CD4-positive, alpha-beta T cell treated with Interleukin-1 beta for 1 hour (primary cell): ENCODE data around the gene HIPK2.

ENCODE experiments used
- DNase-seq, 2 donors: peaks; one replicate each; pipeline ENCODE4 v3.0.0-alpha.2; 2020 to 2022

Gene HIPK2

DNA sequence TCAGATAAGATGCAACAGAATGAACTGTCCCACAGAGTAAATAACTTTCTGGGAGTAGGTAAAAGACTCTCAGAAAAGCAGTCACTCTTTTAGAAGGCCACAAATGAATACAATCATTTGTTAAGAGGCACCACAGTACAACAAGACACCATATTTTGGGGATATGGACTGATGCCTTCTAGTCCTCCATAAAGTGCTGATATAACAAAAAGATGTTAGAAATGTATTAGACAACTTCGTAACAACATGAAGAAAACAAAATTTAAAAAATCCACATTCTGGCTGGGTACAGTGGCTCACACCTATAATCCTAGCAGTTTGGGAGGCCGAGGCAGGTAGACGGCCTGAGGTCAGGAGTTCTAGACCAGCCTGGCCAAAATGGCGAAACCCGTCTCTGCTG lies 111.3 kb downstream of the HIPK2 start:
- DNase-seq = no peak

DNA sequence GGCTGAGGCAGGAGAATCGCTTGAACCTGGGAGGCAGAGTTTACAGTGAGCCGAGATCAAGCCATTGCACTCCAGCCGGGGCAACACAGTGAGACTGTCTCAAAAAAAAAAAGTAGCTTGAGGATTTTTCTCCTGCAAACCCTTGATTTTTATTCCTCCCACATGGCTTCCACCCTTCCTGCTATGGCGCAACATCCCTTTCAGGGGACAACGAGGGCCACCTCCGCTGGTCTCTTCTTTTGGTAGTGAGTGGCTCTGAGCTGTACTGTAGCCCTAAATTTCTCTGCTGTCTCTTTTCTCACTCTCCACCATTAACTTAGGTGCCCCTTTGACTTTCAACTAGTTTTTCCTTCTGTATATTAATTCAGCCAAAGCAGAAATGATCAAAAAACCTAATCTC lies 113.4 kb downstream of the HIPK2 start:
- DNase-seq = no peak

DNA sequence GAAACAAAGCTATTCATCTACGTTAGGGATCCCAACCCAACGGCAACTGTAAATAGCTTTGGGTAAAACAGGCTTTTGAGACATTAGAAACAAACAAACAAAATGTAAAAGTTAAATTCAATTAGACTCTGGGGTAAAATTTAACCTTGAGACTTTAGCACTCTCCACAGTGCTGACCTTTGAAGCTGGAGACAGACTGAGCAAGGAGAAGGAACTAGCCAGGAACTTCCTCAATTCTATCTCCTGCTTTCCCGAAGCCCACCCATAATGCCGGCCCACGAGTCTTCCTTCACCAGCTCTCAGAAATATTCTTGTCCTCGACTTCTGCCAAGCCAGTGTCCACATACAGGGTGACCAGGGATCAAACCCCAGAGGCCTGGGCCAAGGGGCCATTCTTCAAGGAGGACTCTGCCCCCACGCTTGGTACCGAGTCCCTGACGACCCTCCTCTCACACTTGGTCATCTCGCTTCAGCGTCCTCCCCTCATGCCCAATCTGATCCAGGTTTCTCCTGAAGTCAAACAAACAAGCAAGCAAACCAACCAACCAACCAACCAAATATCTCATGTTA lies 114.1 kb downstream of the HIPK2 start:
- DNase-seq = no peak

DNA sequence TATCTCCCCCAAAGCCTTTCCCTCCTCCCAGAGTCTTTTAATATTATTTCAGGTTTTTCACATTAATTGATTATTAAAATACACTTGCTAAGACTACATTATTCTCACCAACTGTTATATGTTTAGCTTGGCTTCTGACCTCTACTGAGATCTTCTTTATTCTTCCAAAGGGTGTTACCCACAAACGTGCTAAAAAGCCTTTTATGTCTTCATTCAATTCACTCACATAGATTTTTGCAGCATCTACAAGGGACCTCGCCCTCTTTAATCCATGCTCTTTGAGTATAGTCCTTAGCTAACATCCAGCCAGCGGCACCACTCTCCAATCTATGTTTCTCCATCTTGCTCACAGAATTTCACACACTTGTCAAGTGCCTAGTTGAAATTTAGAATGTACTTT lies 115.9 kb downstream of the HIPK2 start:
- DNase-seq = no peak

DNA sequence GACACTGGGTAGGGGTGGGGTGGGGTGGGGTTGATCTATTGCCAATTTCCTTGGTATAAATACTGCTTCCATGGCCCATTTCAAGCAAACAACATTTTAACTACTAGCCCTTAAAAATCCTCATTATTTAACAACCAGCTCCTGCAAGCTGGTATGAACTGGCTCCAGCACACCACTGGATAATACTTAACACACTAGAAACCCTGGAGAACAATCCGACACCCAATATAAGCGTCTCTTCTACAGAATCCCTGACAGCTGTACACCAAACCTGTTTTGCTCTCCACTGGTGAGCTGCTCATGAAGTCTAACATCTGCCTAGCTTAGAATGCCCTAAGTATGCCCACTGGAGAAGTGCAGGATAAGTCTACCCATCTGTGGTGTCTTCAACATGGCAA lies 116.8 kb downstream of the HIPK2 start:
- no peak for DNase-seq

DNA sequence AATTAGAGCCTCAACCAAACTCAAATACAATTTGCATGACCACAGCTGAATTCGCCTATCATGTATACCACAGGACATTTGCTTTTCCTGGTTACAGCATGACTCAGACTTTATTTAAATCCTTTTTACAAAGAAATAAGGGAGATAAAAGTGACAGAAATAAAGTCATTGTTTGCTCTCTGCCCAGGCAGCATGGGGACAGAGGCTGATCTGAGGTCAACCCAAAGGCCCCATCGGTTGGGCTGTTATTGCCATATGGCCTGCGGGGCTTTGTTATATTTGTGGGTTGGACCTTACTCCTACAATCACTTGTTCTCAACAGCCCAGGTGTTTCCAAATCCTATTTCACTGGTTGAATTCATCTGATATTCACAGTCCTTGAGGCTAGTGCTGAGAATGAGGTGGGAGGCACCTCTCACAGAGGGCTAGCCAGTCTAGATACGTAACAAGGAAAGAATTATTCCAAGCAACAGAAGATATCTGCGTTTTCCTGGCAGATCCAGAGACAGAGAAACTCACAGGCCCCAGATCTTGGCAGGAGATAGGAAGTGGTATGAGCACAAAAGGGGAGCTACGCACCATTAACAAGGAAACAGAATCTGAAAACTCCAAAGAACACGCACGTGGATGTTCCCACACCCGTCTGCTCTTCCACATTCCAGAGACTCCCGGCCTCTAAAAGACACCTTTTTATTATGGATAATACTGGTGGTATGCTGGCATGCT lies 117.3 kb downstream of the HIPK2 start:
- DNase-seq = no peak

DNA sequence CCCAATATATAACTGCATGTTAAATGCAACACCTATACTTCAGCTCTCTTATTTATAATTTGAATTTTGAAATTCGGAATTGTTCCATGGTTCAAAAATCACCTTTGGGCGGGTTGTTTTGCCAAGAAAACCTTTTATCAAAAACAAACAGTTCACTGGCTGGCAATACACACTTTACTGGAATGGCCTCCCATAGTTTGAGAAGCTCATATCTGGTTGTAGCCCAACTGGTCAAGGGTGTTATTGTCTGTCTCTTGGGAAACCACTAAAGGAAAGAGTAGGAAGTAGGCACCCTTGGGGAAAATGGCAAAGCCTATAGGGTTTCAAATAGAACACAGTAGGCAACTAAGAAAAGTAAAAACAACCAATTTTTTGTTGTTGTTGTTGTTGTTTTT lies 117.9 kb downstream of the HIPK2 start:
- no peak for DNase-seq

DNA sequence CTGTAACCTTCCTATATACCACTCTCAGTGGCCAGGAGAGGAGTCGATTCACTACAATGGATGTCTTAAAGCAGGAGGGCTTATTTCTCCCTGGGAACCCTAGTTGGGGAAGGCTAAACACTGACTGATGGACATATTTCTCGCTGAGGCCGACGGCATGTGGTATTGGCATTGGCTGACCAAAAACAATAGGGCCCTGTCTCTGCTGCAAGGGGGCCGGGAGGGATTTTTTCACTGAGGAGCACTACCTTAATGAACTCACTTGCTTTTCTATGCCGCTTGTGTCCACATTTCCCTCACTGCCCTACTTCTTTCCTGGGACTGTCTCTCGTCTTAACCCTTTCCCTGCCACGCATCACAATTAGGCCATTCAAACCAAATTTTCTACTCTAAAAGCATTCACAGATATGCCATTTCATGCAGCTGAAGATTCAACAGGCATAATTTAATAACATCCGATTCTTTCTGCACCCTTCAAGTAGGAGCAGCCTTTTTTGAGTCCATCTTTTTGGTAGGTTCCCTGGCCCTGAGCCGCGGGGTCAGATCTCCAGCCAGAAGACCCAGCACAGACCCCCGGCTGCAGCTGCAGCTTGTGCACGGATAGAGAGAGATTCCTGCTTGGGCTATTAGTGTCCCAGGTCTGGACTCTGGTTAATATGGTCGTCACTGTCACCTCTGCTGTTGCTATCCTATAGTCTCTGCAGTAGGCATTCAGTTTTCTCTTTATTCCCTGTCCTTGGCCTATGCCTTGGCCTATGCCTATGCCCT lies 118.7 kb downstream of the HIPK2 start:
- DNase-seq = no peak

DNA sequence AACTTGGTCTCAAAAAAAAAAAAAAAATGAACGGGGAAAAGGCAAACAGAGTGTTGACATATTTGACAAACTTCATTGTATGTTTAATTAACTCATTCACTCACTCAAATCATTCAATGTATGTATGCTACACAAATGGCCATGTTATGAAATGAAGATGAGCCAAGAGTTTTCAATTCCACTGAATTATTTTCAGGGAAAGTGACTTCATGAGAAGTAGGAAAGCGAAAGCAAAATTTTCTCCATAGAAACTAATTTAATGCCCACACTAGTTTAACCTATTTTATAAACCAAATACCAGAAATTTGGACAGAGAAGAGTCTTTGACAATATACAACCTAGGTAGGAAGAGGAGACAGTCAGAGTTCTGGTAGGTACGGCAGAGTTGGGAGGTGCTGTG lies 119.5 kb downstream of the HIPK2 start:
- no peak for DNase-seq

DNA sequence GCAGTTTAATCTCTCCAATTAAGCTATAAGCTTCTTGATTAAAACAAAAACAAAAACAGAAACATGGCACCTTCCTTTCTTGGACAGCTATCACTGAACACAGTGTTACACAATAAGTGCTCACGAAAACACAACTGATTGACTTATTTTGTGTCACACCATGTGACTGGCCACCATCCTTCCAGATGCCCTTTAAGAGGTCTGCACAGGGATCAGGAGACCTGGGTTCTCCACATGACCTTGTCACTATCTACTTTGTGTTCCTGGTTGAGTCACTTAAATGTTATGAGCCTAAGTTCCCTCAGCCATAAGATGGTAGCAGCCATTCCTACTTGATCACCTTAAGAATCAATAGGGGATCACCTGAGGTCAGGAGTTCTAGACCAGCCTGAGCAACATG lies 120.1 kb downstream of the HIPK2 start:
- no peak for DNase-seq

DNA sequence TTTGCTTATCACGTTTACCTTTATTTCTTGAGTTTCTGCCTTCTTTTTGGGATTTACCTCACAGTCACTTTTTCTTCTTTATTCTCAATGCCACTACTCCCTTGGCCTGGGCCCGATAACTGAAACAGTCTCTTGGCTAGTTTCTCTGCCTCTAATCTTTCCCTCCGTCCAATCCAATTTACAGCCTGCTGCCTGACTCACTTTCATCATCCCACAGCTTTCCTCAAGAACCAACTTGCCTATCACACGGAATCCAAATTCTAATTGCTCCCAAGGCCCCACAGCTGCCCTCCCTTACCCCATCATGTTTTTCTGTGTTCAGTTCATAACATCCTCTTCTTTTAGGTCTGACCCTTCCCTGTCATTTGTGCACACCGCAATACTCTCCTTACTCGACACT lies 121.4 kb downstream of the HIPK2 start:
- no peak for DNase-seq

DNA sequence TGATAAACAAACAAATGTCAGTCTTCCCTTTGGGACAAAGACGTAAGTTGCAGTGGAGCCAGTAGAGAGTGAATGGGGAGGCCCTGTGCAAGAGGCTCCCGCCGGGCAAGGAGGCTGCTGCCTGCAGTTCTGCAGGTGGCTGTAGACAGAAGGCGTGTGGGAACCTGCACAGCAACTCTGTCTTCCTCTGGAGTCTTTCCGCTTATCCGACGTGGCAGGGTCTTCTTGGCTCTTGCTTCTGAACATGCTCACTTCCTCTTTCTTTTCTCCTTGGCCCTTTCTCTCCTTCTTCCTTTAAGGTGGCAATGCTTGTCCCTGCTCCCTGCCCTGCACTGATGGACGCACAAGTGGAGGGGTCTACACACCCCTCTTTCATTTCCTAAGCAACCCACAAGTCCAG lies 122.5 kb downstream of the HIPK2 start:
- DNase-seq = no peak

DNA sequence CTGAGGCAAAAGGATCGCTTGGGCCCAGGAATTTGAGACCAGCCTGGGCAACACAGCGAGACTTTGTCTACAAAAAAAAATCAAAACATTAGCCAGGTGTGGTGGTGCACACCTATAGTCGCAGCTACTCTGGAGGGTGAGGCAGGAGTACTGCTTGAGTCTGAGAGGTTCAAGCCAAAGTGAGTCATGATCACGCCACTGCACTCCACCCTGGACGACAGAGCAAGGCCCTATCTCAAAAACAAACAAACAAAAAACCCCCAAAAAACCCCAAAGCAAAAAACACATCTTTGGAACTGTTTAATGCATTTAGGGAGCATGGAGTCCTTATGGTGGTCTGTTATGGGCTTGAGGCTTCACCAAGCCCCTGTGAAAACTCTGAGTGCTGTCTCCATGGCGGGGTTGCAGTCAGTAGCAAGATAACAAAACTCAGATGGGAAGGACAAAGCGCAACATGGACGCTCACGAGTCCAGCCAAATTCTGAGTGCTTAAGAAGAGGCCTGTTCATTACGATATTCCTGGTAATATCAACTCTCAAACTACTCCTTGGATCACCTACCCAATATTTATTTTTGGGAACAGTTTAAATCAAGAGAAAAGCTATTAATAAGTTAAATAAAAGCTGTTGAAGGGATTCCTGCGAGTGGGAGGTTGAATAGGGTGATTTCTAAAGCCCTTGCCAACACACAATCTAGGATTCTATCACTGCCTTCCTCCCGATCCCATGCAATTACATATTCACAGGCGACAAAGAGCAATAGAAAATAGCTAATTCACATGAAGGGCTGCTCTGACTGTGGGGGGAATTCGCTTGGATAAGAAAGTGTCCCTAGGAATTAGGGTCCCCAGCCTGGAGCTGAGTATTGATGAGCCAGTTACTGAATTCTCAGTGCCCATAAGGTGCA lies 123.3 kb downstream of the HIPK2 start:
- DNase-seq = no peak

DNA sequence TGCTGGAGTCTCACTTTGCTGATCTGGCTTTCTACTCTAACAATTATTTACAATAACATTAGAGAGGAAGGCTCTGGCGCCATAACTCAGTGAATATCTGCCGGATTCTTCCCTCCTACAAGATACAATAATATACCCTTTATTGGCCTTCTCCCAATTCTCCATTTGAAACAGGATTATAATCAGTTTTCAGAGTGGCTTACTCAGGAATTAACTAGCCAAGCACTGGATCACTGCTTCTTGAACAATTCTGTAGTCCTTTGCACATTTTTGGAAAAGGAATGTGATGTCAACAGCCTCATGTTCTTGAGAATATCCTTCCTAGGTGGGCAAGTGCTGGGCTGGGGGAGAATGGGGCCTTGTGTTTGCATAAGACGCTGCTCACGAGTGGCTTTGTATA lies 125.9 kb downstream of the HIPK2 start:
- no peak for DNase-seq

DNA sequence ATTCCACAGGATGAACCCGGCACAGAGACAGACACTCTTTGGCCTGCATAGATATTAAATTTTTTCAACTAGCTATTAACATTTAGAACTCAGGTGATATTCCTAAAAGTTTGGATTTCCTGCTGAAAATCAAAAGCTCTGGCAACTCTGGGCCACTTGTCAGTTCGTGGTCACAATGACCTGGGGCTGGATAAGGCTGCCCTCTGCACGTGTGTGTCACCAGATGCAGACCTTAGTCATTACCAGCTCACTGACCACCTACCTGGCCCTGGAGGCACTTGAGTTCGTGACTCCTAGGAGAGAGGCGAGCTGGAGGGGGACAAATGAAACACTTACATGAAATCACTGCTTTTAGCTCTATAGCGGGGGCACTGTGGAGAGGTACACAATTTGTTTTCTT lies 126.5 kb downstream of the HIPK2 start:
- DNase-seq = no peak

DNA sequence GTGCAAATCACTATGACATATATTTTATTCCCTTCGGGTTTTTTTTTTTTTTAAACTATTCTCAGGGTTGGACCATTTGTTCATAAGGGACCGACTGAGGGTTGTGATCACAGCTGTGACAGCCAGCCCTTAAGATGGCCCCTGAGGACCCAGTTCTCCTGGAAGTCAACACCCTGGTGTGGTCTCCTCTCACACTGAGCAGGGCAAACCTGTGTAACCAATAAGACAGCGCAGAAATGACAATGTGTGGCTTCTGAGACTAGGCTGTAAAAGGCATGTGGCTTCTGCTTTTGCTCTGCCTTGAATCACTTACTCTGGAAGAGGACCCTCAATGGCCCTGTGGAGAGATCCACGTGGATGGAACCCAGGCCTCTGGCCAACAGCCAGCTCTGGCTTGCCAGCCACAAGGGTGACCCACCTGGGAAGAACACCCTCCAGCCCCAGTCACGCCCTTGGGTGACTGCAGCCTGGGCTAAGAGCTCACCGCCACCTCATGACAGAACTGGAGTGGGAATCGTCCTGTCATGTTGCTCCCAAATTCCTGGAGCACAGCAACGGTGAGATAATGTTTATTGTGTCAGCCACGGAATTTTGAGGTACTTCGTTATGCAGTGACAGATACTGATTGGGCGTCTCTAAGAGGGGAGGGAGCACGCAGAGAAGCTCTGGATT lies 127.2 kb downstream of the HIPK2 start:
- no peak for DNase-seq

DNA sequence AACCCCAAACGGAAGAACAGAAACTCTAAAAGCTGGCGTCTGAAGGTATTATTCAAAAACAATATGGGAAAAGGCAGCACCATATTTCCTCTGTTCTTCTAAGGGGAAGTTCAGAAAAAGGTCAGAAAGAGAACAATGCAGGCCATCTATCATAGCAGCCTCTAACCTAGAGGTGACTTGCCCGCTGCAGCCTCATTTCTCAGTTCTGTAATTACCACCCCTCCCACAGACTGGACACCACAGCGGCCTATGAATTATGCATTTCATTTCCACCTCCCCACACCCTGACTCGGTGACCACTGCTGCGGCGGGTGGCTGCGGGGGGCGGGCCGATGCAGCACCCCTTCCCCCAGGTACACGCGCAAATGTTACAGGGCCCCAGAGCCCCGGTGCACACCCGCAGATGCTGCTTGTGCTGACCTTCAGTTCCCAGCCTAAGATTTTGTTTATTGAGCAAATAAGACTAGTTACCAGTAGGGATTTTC lies 128.8 kb downstream of the HIPK2 start:
- peak in 1 of 2 donors; percentile 35 for DNase-seq

DNA sequence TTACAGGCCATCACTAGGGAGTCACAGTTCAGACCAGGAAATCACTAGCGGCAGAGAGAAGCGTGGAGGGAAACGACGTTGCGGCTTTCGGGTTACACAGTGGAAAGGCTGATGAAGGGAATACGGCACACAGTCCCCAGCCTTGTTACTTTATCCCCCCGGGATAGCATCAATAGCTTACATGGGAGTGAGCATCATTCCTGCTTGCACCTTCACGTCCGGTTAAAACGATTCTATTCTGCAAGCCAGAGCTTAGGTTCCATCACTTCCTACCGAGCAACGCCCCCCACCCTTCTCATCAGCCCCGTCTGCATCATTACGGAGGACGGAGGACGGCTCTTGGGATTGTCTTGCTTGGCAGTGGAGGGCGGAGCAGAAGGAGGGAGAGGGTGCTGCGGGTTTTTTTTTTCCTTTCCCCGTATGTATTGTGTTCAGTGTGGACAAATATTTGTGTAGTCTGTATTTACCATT lies 129.4 kb downstream of the HIPK2 start:
- no peak for DNase-seq

DNA sequence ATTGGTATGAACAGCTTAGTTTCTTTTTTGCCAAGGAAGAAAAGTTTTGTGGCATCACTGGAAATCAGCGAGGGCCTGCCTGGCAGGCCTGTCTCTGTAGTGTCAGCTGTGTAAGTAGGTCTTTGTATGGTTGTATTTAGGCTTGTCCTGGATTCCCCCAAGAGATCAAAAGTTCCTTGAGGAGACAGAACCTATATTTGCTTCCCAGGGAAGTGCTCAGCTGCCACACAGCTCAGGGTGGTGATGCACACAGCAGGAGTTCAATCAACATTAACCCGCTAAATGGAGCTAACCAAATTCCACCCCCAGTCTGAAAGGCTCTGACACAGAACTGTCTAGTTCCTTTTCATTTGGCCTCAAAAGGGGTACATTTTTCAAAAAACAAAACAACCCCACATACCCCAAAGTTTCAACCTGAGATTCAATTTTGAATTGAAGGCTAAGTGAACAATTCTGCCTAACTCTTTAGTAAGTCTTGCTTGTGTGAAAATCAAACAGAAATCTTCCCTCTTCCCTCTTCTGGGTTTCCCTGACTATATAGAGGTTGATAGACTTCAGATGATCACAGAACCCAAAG lies 129.9 kb downstream of the HIPK2 start:
- DNase-seq = no peak

DNA sequence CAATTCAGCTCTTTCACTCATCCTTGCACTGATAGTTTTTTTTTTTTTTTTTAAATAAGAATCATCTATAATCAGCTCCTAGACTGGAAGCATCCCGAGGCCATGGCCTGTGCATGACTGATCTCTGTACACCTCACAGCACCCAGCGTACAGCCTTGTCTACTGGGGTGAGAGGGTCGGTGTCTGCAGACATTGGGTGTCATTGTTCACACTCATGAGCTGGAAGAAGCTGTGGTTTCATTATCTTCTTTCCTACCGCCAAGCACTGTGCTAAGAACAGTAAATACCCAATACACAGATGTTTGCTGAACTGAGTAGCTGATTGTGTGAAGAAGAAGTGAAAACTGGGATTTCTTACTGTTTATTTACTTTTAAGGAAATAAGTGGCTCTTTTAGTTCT lies 130.7 kb downstream of the HIPK2 start:
- DNase-seq = peak in 1 of 2 donors; percentile 3

DNA sequence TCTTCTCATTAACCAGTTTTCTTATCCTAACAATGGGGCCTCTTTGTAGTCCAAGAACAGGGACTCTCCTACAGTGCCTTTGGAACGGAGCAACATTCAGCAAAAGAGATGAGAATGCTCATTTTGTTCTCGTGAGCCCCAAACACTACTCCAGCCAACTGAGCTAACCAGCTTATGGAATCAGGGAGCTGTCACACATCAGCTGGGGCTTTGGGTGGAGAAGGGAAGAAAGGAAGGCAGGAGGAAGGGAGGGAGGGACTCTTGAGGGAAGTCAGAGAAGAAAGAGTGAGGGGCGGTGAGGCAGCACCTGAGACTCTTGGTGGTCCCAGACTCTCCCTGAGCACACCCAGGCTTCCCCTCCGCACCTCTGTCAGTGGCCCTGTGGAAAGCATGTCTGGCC lies 131.2 kb downstream of the HIPK2 start:
- no peak for DNase-seq
